Liver (tissue), 9 donors: ENCODE results near the gene CDKL2. TPM values are rescaled to one million over a fixed set of nuclear protein-coding genes. Genes with fewer than 3 reads are reported as not detected.

Experiments
- DNase-seq: peaks from one replicate; pipeline ENCODE4 v3.0.0-alpha.2; 2017; ENCODE audit warnings: low spot score
- H3K27ac ChIP-seq, 2 donors: one replicate each; pipeline ENCODE4 v1.7.0; 2013; ENCODE audit warnings: inconsistent platforms in 2 of 2, low read length in 2 of 2, control low read depth in 1 of 2, low read depth in 1 of 2, mild to moderate bottlenecking in 1 of 2
- H3K27me3 ChIP-seq, 4 donors: one replicate each; pipeline versions ENCODE4 v1.6.1 to v1.7.0; 2013; ENCODE audit warnings: low read length in 3 of 4, inconsistent platforms in 1 of 4, mild to moderate bottlenecking in 1 of 4, moderate library complexity in 1 of 4; ENCODE audit not compliant: control insufficient read depth in 4 of 4, insufficient read depth in 4 of 4
- H3K36me3 ChIP-seq, 4 donors: one replicate each; pipeline versions ENCODE4 v1.6.1 to v1.7.0; 2013; ENCODE audit warnings: low read length in 3 of 4, mild to moderate bottlenecking in 3 of 4, low read depth in 1 of 4, moderate library complexity in 1 of 4; ENCODE audit not compliant: control insufficient read depth in 4 of 4, insufficient read depth in 3 of 4
- H3K4me1 ChIP-seq, 4 donors: one replicate each; pipeline versions ENCODE4 v1.6.1 to v1.7.0; 2013; ENCODE audit warnings: low read length in 3 of 4, mild to moderate bottlenecking in 3 of 4, moderate library complexity in 1 of 4; ENCODE audit not compliant: control insufficient read depth in 4 of 4, insufficient read depth in 4 of 4
- H3K4me3 ChIP-seq, 3 donors: one replicate each; pipeline versions ENCODE4 v1.6.1 to v1.7.0; 2013; ENCODE audit warnings: low read length in 3 of 3, control low read depth in 1 of 3, low read depth in 1 of 3, mild to moderate bottlenecking in 1 of 3
- H3K9ac ChIP-seq, 2 donors: one replicate each; pipeline ENCODE4 v1.7.0; 2013; ENCODE audit warnings: low read length in 2 of 2, mild to moderate bottlenecking in 2 of 2, moderate library complexity in 2 of 2, control low read depth in 1 of 2, low read depth in 1 of 2
- H3K9me3 ChIP-seq, 4 donors: one replicate each; pipeline versions ENCODE4 v1.6.1 to v1.7.0; 2013; ENCODE audit warnings: low read length in 3 of 4; ENCODE audit not compliant: control insufficient read depth in 4 of 4
- ATF3 ChIP-seq: IDR thresholded peaks from 2 replicates; pipeline ENCODE4 v1.6.1; 2016; ENCODE audit warnings: antibody characterized with exemption
- CTCF ChIP-seq: fragments of 150-350 bp; IDR thresholded peaks from 2 replicates; pipeline ENCODE4 v1.5.1; 2017; ENCODE audit warnings: improper control_type of control experiment, low read depth, low read length; ENCODE audit not compliant: missing input control
- EGR1 ChIP-seq, 2 donors: IDR thresholded peaks; 2 replicates each; pipeline ENCODE4 v1.6.1; 2016 to 2018; ENCODE audit warnings: antibody characterized with exemption in 2 of 2, low read depth in 2 of 2
- FOXA1 ChIP-seq: IDR thresholded peaks from 2 replicates; pipeline ENCODE4 v1.6.1; 2016; ENCODE audit warnings: antibody characterized with exemption
- FOXA2 ChIP-seq: IDR thresholded peaks from 2 replicates; pipeline ENCODE4 v1.6.1; 2016; ENCODE audit warnings: antibody characterized with exemption
- GABPA ChIP-seq, 2 donors: IDR thresholded peaks in 1 of 2; conservative IDR thresholded peaks in 1 of 2; 2 replicates each; pipeline ENCODE4 v1.6.1; 2016; ENCODE audit warnings: antibody characterized with exemption in 2 of 2, mild to moderate bottlenecking in 1 of 2, moderate library complexity in 1 of 2
- HNF4A ChIP-seq, 2 donors: conservative IDR thresholded peaks; 2 replicates each; pipeline ENCODE4 v1.6.1; 2016; ENCODE audit warnings: antibody characterized with exemption in 2 of 2, mild to moderate bottlenecking in 2 of 2
- HNF4G ChIP-seq: IDR thresholded peaks from 2 replicates; pipeline ENCODE4 v1.6.1; 2016; ENCODE audit warnings: antibody characterized with exemption
- JUND ChIP-seq, 2 donors: IDR thresholded peaks; 2 replicates each; pipeline ENCODE4 v1.6.1; 2016; ENCODE audit warnings: antibody characterized with exemption in 2 of 2
- MAX ChIP-seq: IDR thresholded peaks from 2 replicates; pipeline ENCODE4 v1.6.1; 2016; ENCODE audit warnings: antibody characterized with exemption
- NR2F2 ChIP-seq: IDR thresholded peaks from 2 replicates; pipeline ENCODE4 v1.6.1; 2016; ENCODE audit warnings: antibody characterized with exemption
- RAD21 ChIP-seq, 2 donors: IDR thresholded peaks; 2 replicates each; pipeline ENCODE4 v1.6.1; 2016; ENCODE audit warnings: antibody characterized with exemption in 2 of 2, mild to moderate bottlenecking in 2 of 2
- REST ChIP-seq: IDR thresholded peaks from 2 replicates; pipeline ENCODE4 v1.6.1; 2016; ENCODE audit warnings: antibody characterized with exemption, mild to moderate bottlenecking
- RXRA ChIP-seq, 2 donors: IDR thresholded peaks; 2 replicates each; pipeline ENCODE4 v1.6.1; 2017 to 2018; ENCODE audit warnings: antibody characterized with exemption in 2 of 2, mild to moderate bottlenecking in 1 of 2
- SP1 ChIP-seq: IDR thresholded peaks from 2 replicates; pipeline ENCODE4 v1.6.1; 2018; ENCODE audit warnings: antibody characterized with exemption, mild to moderate bottlenecking
- TAF1 ChIP-seq: conservative IDR thresholded peaks from 2 replicates; pipeline ENCODE4 v1.6.1; 2016; ENCODE audit warnings: antibody characterized with exemption, mild to moderate bottlenecking
- YY1 ChIP-seq: IDR thresholded peaks from 2 replicates; pipeline ENCODE4 v1.6.1; 2016; ENCODE audit warnings: antibody characterized with exemption, mild to moderate bottlenecking
- ZBTB33 ChIP-seq: IDR thresholded peaks from 2 replicates; pipeline ENCODE4 v1.6.1; 2016; ENCODE audit warnings: antibody characterized with exemption
- WGBS: extraction: QIAGEN DNeasy Blood & Tissue Kit; methylation state at CpG from one replicate; pipeline ENCODE4 v1.1.7; 2013; 5-methylcytosine and 5-hydroxymethylcytosine counted together
- polyA plus RNA-seq, 2 donors: library from polyadenylated mRNA; stranded (reverse) in 1 of 2; unstranded in 1 of 2; fragments of 200-250 nt in 1 of 2; fragments of >200 nt in 1 of 2; fragmentation: Nextera tagmentation in 1 of 2; extraction: Ambion mirVana in 1 of 2; gene quantifications; one replicate each; pipeline versions ENCODE4 v1.2.1 to v1.2.3, GENCODE V29; 2013 to 2015
- total RNA-seq, 2 donors: library from RNA; depleted of rRNA; stranded (reverse); fragments of >200 nt; gene quantifications; one replicate each; pipeline ENCODE4 v1.2.3, GENCODE V29; 2014
- donor health status: healthy.
- donor health status: healthy.
- donor health status: healthy.
- donor health status: healthy.
- donor health status: healthy.

The CDKL2 gene
- total and polyA plus RNA-seq, 4 donors, result 0.02 to 0.14 (median 0.08) TPM; not detected in 1

GRCh38 chr4:75596061-75596460, 34.3 kb downstream of the CDKL2 start:
- TF ChIP-seq FOXA2, result no peak
- TF ChIP-seq NR2F2, result no peak
- TF ChIP-seq TAF1, result no peak
- TF ChIP-seq RAD21 (IDR thresholded peaks at IDR 0.05), result no peak
- no peak for TF ChIP-seq RXRA (IDR thresholded peaks at IDR 0.05)
- no peak for TF ChIP-seq HNF4G
- no peak for TF ChIP-seq GABPA (IDR thresholded peaks at IDR 0.05 in 1 of 2, conservative IDR thresholded peaks at IDR 0.05 in 1 of 2)
- no peak for TF ChIP-seq MAX
- TF ChIP-seq ZBTB33, result no peak

GRCh38 chr4:75593393-75593792, 36.9 kb downstream of the CDKL2 start:
- no peak overlapping the region for H3K9ac ChIP-seq
- 78% methylated on average over 1 of the region's 1 CpG for WGBS
- H3K27ac ChIP-seq, result no peak overlapping the region
- TF ChIP-seq CTCF (no peak), FOXA2 (no peak), NR2F2 (no peak), RAD21 (IDR thresholded peaks at IDR 0.05) (no peak), HNF4A (conservative IDR thresholded peaks at IDR 0.05) (no peak), REST (no peak), SP1 (no peak), TAF1 (no peak), FOXA1 (no peak), MAX (no peak), EGR1 (IDR thresholded peaks at IDR 0.05; ENCODE audit: low read depth in 2 of 2) (no peak), RXRA (IDR thresholded peaks at IDR 0.05) (no peak), HNF4G (no peak), JUND (IDR thresholded peaks at IDR 0.05) (no peak), ATF3 (no peak), YY1 (no peak), GABPA (IDR thresholded peaks at IDR 0.05 in 1 of 2, conservative IDR thresholded peaks at IDR 0.05 in 1 of 2) (no peak), ZBTB33 (no peak)
- H3K9me3 ChIP-seq, result no peaks in the 10 kb centered on the region
- no peak for DNase-seq
- H3K36me3 ChIP-seq, result no peaks in the 10 kb centered on the region
- H3K4me3 ChIP-seq, result no peak overlapping the region
- H3K4me1 ChIP-seq, result no peaks in the 10 kb centered on the region
- H3K27me3 ChIP-seq, result no peaks in the 10 kb centered on the region

More at GRCh38 chr4:75596061-75596460, 34.3 kb downstream of the CDKL2 start:
- WGBS, result 75% methylated on average over 3 of the region's 3 CpGs
- Histone ChIP-seq H3K4me3 (no peak overlapping the region), H3K9me3 (no peaks in the 10 kb centered on the region), H3K36me3 (no peaks in the 10 kb centered on the region), H3K9ac (no peak overlapping the region), H3K27ac (no peak overlapping the region), H3K27me3 (no peaks in the 10 kb centered on the region), H3K4me1 (no peaks in the 10 kb centered on the region)
- no peak for DNase-seq
